Uterus (tissue), 2 donors: ENCODE results near the gene GALNT1.

Source experiments
- CTCF ChIP-seq, 4 experiments: fragments of 200-600 bp in 2 of 4; fragments of 450-650 bp in 2 of 4; sonication (generic) in 2 of 4; IDR thresholded peaks; one replicate each; pipeline ENCODE4 v1.5.1; 2016 to 2019; ENCODE audit warnings: antibody characterized with exemption in 4 of 4, mild to moderate bottlenecking in 2 of 4, moderate library complexity in 1 of 4
- POLR2A ChIP-seq, 2 donors: fragments of 450-650 bp; IDR thresholded peaks; one replicate each; pipeline ENCODE4 v1.6.1; 2016; ENCODE audit warnings: antibody characterized with exemption in 2 of 2, mild to moderate bottlenecking in 1 of 2, moderate library complexity in 1 of 2

GRCh38 chr18:35753306-35753910, 171.9 kb downstream of the GALNT1 start:
- TF ChIP-seq CTCF (IDR thresholded peaks at IDR 0.05) (no peak), POLR2A (IDR thresholded peaks at IDR 0.05) (no peak)
